Left lung (tissue), 10 donors: ENCODE results near the gene PFKFB2. TPM values are rescaled to one million over a fixed set of nuclear protein-coding genes. Genes with fewer than 3 reads are reported as not detected.

Experiments
- ATAC-seq: fragments of 200-7000 bp; cut with Tn5 transposase; one replicate; pipeline ENCODE4 v1.9.1; 2020; ENCODE audit warnings: moderate library complexity
- DNase-seq, 4 donors: peaks; one replicate each; pipeline ENCODE4 v3.0.0-alpha.2; 2013 to 2020
- H3K27ac ChIP-seq, 2 donors: fragments of 200-600 bp; sonication (generic) in 1 of 2; one replicate each; pipeline versions ENCODE4 v1.5.0 to v1.8.0; 2020 to 2021
- H3K27me3 ChIP-seq, 2 donors: fragments of 200-600 bp; sonication (generic) in 1 of 2; one replicate each; pipeline versions ENCODE4 v1.5.0 to v1.8.0; 2020 to 2021
- H3K36me3 ChIP-seq, 2 donors: fragments of 200-600 bp; sonication (generic) in 1 of 2; one replicate each; pipeline versions ENCODE4 v1.5.0 to v1.8.0; 2020 to 2021
- H3K4me1 ChIP-seq, 2 donors: fragments of 200-600 bp; one replicate each; pipeline ENCODE4 v1.8.0; 2021
- H3K4me3 ChIP-seq, 2 donors: fragments of 200-600 bp; sonication (generic) in 1 of 2; one replicate each; pipeline versions ENCODE4 v1.5.0 to v1.8.0; 2020 to 2021; ENCODE audit warnings: mild to moderate bottlenecking in 1 of 2
- H3K9me3 ChIP-seq, 2 donors: fragments of 200-600 bp; sonication (generic) in 1 of 2; one replicate each; pipeline versions ENCODE4 v1.5.0 to v1.8.0; 2020 to 2021
- CTCF ChIP-seq, 2 donors: fragments of 200-600 bp; sonication (generic) in 1 of 2; IDR thresholded peaks; one replicate each; pipeline versions ENCODE4 v1.5.0 to v1.8.0; 2021; ENCODE audit warnings: antibody characterized with exemption in 2 of 2
- intact Hi-C, 2 donors: fragments of 100-400 bp; cut with DNase I; formaldehyde crosslinking; loops; one replicate each; pipeline versions ENCODE4 v1.11.2 to v1.14.2; 2022
- polyA plus RNA-seq, 6 donors: library from polyadenylated mRNA; unstranded; fragments of 120-200 nt; gene quantifications; one replicate each; pipeline ENCODE4 v1.2.1, GENCODE V29; 2013; ENCODE audit not compliant: insufficient read length in 6 of 6
- total RNA-seq, 2 donors: library from RNA; stranded (reverse); fragmentation: NEBNext Ultra II Directional; extraction: Animal tissue kit (Norgen Biotek cat#: 25700); gene quantifications; one replicate each; pipeline ENCODE4 v1.2.1, GENCODE V29; 2021
- donor health status: DM: no; HTN: yes; CAD: no.
- donor health status: DM: no; HTN: no; CAD: no.

Gene PFKFB2
- total and polyA plus RNA-seq, 8 donors = 13.4 to 63.8 (median 17.2) TPM

- peak in 2 of 4 donors; percentile 52 to 83 for DNase-seq
- intact Hi-C loops = no loop called here
- H3K36me3 ChIP-seq = peaks cover 0 to 12% of the 10 kb centered on the region in 2 donors
- peaks cover 12 to 32% of the 10 kb centered on the region in 2 donors for H3K4me1 ChIP-seq
- ATAC-seq = peak; percentile 25
- H3K9me3 ChIP-seq = no peaks in the 10 kb centered on the region
- peak overlapping the region; percentile 16 to 40 for H3K4me3 ChIP-seq
- TF ChIP-seq CTCF (IDR thresholded peaks at IDR 0.05) = no peak
- peaks cover 0 to 15% of the 10 kb centered on the region in 2 donors for H3K27me3 ChIP-seq
- peak overlapping the region; percentile 73 to 85 for H3K27ac ChIP-seq
Measured at GRCh38 chr1:207027206-207027777, 25.8 kb upstream of the PFKFB2 start.

GRCh38 chr1:207027921-207028320 lies 25.2 kb upstream of the PFKFB2 start:
- DNase-seq (no peak), ATAC-seq (no peak)
- Histone ChIP-seq H3K4me1 (peaks cover 12 to 26% of the 10 kb centered on the region in 2 donors), H3K36me3 (peaks cover 0 to 6% of the 10 kb centered on the region in 2 donors), H3K4me3 (peak overlapping the region; percentile 16 to 40), H3K27ac (peak overlapping the region; percentile 73 to 85), H3K27me3 (peaks cover 0 to 21% of the 10 kb centered on the region in 2 donors), H3K9me3 (no peaks in the 10 kb centered on the region)
- TF ChIP-seq CTCF (IDR thresholded peaks at IDR 0.05) = no peak
- intact Hi-C loops = no loop called here

- ATAC-seq (no peak), DNase-seq (no peak)
- Histone ChIP-seq H3K36me3 (peaks cover 0 to under 1% of the 10 kb centered on the region in 2 donors), H3K9me3 (no peaks in the 10 kb centered on the region), H3K27me3 (peaks cover 0 to 24% of the 10 kb centered on the region in 2 donors), H3K4me1 (peaks cover 8 to 17% of the 10 kb centered on the region in 2 donors), H3K4me3 (peak overlapping the region; percentile 28 to 40), H3K27ac (peak overlapping the region; percentile 73 to 85)
- intact Hi-C loops = no loop called here
- no peak for TF ChIP-seq CTCF (IDR thresholded peaks at IDR 0.05)
Measured at GRCh38 chr1:207028884-207029650, 24.0 kb upstream of the PFKFB2 start.

GRCh38 chr1:207029701-207030521 lies 23.2 kb upstream of the PFKFB2 start:
- Histone ChIP-seq H3K36me3 (no peaks in the 10 kb centered on the region), H3K27me3 (peaks cover 0 to 24% of the 10 kb centered on the region in 2 donors), H3K4me3 (peak overlapping the region; percentile 28 to 40), H3K9me3 (no peaks in the 10 kb centered on the region), H3K27ac (peak overlapping the region; percentile 73 to 85), H3K4me1 (peaks cover 3 to 10% of the 10 kb centered on the region in 2 donors)
- peak; percentile 5 for ATAC-seq
- no peak for DNase-seq
- intact Hi-C loops = no loop called here
- TF ChIP-seq CTCF (IDR thresholded peaks at IDR 0.05) = no peak
